HEK293T (cell line): ENCODE results near the gene ATG3.

Experiments
- BHLHE40 ChIP-seq: fragments of 450-650 bp; IDR thresholded peaks from 2 replicates; pipeline ENCODE4 v1.6.1; 2016; ENCODE audit warnings: mild to moderate bottlenecking, moderate library complexity, borderline replicate concordance
- CTBP1 ChIP-seq: fragments of 450-650 bp; IDR thresholded peaks from 2 replicates; pipeline ENCODE4 v1.6.1; 2016; ENCODE audit warnings: borderline replicate concordance
- FOXA1 ChIP-seq: fragments of 450-650 bp; IDR thresholded peaks from 2 replicates; pipeline ENCODE4 v1.6.1; 2016; ENCODE audit warnings: mild to moderate bottlenecking
- FOXK2 ChIP-seq: fragments of 450-650 bp; IDR thresholded peaks from 2 replicates; pipeline ENCODE4 v1.6.1; 2016; ENCODE audit warnings: mild to moderate bottlenecking
- SP1 ChIP-seq: fragments of 450-650 bp; IDR thresholded peaks from 2 replicates; pipeline ENCODE4 v1.6.1; 2017

- no peak for TF ChIP-seq BHLHE40
- no peak for TF ChIP-seq FOXA1
- no peak for TF ChIP-seq SP1
- no peak for TF ChIP-seq CTBP1
- TF ChIP-seq FOXK2: no peak
Observed at GRCh38 chr3:112569265-112569664, 7.5 kb upstream of the ATG3 start.
